Stimulated activated CD8-positive, alpha-beta memory T cell treated with anti-CD3 and anti-CD28 coated beads, Interleukin-15, amount 100 ng/mL, for 4 hours (primary cell): ENCODE data around the gene CLINT1.

ENCODE experiments used
- DNase-seq, 2 donors: peaks; one replicate each; pipeline ENCODE4 v3.0.0-alpha.2; 2020; ENCODE audit warnings: low read depth in 2 of 2

The CLINT1 gene

GRCh38 chr5:157820593-157821252, 38.2 kb downstream of the CLINT1 start:
- no peak for DNase-seq

- no peak for DNase-seq
Observed at GRCh38 chr5:157819502-157820115, 39.3 kb downstream of the CLINT1 start.

- no peak for DNase-seq
Observed at GRCh38 chr5:157818368-157818767, 40.6 kb downstream of the CLINT1 start.

- DNase-seq = no peak
Observed at GRCh38 chr5:157817928-157818327, 41.0 kb downstream of the CLINT1 start.

- DNase-seq = no peak
Observed at GRCh38 chr5:157817387-157817702, 41.6 kb downstream of the CLINT1 start.

- DNase-seq = no peak
Observed at GRCh38 chr5:157816682-157817386, 42.1 kb downstream of the CLINT1 start.

- no peak for DNase-seq
Observed at GRCh38 chr5:157812086-157812485, 46.9 kb downstream of the CLINT1 start.

GRCh38 chr5:157808043-157808442, 50.9 kb downstream of the CLINT1 start:
- DNase-seq = no peak

GRCh38 chr5:157802736-157803135, 56.2 kb downstream of the CLINT1 start:
- DNase-seq = no peak

GRCh38 chr5:157800137-157800536, 58.8 kb downstream of the CLINT1 start:
- no peak for DNase-seq

GRCh38 chr5:157799578-157799977, 59.4 kb downstream of the CLINT1 start:
- DNase-seq = no peak

- no peak for DNase-seq
Observed at GRCh38 chr5:157793301-157793700, 65.6 kb downstream of the CLINT1 start.

- DNase-seq = no peak
Observed at GRCh38 chr5:157785801-157786200, 73.1 kb downstream of the CLINT1 start.

- no peak for DNase-seq
Observed at GRCh38 chr5:157779221-157779620, 79.7 kb downstream of the CLINT1 start.

GRCh38 chr5:157778121-157778805, 80.7 kb downstream of the CLINT1 start:
- no peak for DNase-seq

GRCh38 chr5:157772127-157772526, 86.8 kb downstream of the CLINT1 start:
- DNase-seq = no peak

GRCh38 chr5:157770665-157771064, 88.3 kb downstream of the CLINT1 start:
- DNase-seq = no peak

- no peak for DNase-seq
Observed at GRCh38 chr5:157767689-157768088, 91.3 kb downstream of the CLINT1 start.

GRCh38 chr5:157766902-157767301, 92.0 kb downstream of the CLINT1 start:
- DNase-seq = no peak

GRCh38 chr5:157766442-157766841, 92.5 kb downstream of the CLINT1 start:
- DNase-seq = no peak

- no peak for DNase-seq
Observed at GRCh38 chr5:157764531-157764930, 94.4 kb downstream of the CLINT1 start.
